ENCODE results near the gene PHC2.

The PHC2 gene

GRCh38 chr1:33346927-33347649, 83.8 kb downstream of the PHC2 start:
- DNase-seq: peak in 1 of 2 donors; percentile 31

- DNase-seq: peak; percentile 23 to 53
These were observed 84.4 kb downstream of the PHC2 start for GRCh38 chr1:33346533-33346926.

GRCh38 chr1:33344896-33345560, 85.9 kb downstream of the PHC2 start:
- DNase-seq: no peak

- no peak for DNase-seq
These were observed 87.4 kb downstream of the PHC2 start for GRCh38 chr1:33343539-33343938.

- no peak for DNase-seq
These were observed 88.7 kb downstream of the PHC2 start for GRCh38 chr1:33342041-33342723.

DNA sequence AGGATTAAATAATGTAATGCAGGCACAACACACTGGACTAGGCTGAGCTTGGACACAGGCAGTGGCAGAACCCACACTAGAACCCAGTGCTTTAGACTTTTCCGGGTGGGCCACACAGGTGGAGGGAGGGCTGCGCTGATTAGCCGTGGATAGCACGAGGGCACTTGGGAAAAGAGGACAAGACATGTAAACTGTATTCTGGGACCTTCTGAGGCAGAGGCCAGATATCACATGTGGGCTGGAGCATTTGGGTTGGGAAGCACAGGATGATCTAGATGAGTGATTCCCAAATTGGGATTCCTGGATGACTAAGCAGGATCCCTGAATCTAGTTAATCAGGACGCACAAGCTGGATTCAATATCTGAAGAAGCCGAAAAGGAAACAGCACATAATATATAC, 89.7 kb downstream of the PHC2 start:
- no peak for DNase-seq

DNA sequence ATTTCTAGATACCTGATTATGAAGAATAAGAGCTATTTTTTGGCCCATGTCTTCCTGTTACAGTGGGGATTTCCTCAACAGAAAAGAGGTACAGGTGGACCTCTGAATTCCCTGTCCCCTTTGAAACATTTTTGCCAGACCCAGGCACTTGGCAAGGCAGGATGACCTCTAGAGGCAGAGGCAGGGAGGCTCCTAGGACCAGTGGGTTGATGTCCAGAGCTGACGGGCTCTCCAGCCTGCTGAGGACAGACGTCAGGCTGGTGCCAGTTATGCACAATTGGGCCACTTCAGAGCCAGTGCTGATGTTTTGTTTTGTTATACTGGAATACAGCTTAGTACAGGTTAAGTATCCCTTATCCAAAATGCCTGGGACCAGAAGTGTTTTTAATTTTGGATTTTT, 91.5 kb downstream of the PHC2 start:
- no peak for DNase-seq

DNA sequence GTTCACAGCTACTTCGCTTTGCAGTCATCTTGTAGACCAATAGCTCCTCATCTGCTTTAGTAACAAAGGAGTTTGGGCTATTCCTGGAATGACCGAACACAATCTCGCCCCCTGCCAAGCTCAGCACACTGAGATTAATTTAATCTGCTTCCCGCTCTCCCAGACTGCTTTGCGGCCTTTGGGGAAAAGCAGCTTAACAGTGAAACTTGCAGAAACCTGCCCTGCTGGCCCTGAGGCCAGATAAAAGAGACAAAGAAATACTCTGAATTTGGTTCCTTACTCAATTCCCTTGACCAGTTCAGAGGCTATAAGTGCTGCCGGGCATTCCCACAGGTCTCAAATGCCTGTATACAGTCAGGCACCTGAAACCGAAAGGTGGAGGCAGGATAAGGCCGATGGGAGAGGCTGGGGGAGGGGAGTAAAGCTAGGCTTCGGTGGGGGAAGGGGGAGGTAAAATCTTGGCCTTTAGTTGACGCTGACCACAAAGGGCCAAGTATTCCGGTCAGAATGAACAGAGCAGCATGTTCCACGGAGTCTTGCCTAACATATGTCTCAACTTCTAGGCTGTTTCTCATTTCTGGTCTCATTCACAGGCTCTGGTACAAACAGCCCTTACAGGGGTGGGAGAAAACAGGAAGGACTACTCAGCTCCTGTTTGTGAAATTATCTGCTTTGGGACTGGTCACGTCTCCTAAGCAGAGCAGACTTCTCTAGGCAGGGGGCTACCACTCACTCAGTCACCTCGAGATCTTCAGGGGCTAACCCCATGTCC, 92.3 kb downstream of the PHC2 start:
- DNase-seq: peak; percentile 86 to 89

GRCh38 chr1:33338048-33338439, 92.9 kb downstream of the PHC2 start:
- DNase-seq: no peak

GRCh38 chr1:33337441-33337840, 93.5 kb downstream of the PHC2 start:
- DNase-seq: no peak

DNA sequence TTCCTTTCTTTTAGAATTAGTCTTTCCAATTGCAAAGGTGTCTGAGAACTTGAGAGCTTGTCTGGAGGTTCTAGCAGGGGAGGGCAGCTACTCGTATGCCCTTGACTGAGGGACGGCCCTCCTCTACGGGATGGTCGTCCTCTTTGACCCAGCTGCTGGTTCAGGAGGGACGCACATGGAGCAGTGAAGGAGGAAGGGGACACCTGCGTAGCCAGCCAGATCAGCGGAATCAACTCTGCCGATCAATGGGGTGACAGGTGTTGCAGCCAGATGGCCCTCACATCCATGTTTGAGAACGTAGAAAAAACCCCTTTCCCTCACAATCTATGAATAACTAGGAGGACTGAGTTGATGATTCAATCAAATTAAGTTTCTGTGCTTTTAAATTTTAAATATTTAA, 94.3 kb downstream of the PHC2 start:
- DNase-seq: no peak

DNA sequence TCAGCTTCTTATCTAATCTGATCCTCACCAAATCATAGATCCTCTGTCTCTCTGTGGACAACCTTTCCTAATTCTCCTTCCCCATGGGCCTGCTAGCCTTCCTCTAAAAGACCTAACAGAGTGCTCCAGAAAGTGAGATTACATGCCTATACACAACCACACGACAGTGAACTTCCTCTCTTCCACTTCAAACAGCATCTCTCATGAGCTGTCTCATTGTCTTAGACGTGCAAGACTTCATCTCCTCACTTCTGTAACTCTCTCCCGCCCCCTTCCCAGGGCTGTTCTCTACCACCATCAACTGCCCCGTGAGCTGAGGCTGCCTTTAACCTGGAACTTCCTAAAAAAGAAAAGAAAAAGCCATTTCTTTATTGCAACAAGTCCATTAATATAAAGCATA, 95.9 kb downstream of the PHC2 start:
- DNase-seq: peak; percentile 52 to 63

DNA sequence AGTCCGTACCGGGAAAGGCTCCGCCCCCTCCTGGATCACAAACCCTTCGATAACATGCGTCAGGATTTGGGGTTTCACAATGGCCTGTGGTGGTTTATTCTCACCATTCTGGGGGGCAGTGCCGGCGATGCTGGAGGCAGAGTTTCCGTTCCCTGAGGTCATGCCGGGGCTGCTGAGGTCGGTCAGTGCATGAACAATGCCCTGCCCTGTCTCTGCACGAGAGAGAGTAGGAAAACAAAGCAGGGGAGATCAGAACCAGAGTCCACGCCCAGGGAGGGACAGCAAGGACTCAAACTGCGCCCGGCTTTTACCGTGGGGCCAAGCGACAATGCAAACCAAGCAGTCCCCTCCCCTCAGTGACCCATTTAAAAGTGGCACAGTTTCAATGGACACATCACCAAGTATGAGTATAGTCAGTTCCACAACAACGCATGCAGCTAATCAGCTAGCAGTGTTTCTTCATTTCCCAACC, 96.8 kb downstream of the PHC2 start:
- peak in 1 of 2 donors; percentile 30 for DNase-seq

DNA sequence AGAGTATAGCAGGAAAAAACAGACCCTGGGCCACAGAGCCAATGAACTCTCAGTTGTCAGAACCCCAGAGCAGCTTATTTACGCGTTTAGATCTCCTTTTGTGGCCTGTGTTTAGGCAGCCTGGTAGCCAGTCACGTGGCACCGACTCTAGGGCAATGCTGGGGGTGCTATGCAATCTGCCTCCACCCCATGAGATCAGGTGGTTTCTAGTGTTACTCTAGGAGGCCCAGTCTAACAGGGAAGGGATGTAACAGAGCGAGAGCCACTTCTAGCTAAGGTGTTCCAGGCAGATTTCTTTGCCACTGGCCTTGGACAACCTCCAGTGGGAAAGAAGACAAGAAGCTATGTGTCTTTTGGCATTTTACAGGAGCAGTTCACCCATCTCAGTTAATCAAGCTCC, 98.0 kb downstream of the PHC2 start:
- no peak for DNase-seq

DNA sequence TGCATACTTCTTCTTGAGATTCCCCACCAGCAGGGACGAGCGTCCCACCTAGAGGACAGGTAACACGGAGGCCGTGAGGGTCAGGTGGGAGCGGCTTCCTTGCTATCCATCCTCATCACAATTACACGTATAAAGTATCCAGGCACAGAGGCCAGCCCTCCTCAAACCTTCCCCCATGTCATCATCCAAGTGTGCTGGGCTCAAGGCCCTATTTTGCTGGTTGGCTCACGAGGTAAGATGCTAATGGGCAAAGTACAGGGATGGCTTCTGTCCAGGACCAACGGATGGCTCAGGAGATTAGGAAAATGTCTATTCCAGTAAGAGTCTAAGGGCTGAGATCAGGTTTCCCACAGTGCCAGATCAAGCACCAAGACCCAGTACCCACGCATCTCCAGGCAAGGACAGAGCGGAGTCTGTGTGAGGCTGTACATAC, 98.5 kb downstream of the PHC2 start:
- DNase-seq: no peak

- DNase-seq: no peak
These were observed 99.2 kb downstream of the PHC2 start for GRCh38 chr1:33331444-33332356.

DNA sequence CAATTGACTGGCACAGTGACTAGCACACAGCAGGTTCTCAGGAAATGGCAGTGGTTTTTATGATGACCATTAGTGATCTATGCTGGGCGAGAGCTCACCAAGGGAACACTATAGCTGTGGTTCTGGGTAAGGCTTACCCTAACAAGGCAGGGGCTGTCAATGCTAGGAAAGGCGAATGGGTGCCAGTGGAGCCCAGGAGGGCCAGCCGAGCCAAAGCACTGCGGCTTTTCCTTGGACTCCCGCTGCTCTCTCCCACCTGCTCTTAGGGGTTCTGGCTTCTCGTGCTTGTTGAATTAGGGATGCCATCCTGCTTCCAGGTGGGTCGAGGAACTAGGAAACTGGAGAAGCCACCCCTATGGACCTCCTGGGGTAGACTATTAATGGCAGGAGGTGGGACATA, 100.0 kb downstream of the PHC2 start:
- no peak for DNase-seq

DNA sequence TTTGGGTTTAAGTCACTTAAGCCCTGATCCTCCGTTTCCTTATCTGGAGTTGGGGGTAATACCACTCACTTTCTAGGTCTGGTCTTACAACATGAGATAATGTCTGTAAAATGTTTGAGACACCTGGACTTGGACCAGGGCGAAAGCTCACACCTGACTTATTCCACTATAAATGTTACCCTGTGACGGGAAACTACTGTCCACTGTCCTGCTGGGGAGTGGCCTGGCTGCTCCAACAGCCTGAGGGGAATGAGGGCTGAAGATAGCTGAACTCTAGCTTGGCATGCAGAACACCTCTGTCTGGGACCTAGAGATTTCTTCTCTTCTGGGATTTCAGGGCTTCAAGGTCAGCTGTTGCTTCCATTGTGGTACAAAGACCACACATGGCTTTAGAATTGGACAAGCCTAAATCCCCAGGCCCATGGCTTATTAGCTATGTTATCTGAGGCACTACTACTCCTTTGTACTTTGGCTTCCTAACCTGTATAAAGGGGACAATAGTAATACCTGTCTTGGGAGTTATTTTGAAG, 100.5 kb downstream of the PHC2 start:
- DNase-seq: no peak

- DNase-seq: no peak
These were observed 101.1 kb downstream of the PHC2 start for GRCh38 chr1:33329600-33330305.

GRCh38 chr1:33328817-33329216, 102.1 kb downstream of the PHC2 start:
- no peak for DNase-seq
